Ecto neural progenitor cell (in vitro differentiated cells): ENCODE results near the gene CEP83.
"Not testable (repeated sequence)": the region's sequence is repeated elsewhere in the genome, so short reads cannot be mapped to it uniquely, and the experiment has no call there.

Source experiments
- DNase-seq: peaks from one replicate; pipeline ENCODE4 v3.0.0-alpha.2; 2018; ENCODE audit warnings: low spot score

CEP83 gene

GRCh38 chr12:94434171-94434570, 25.5 kb downstream of the CEP83 start:
- DNase-seq = no peak

DNA sequence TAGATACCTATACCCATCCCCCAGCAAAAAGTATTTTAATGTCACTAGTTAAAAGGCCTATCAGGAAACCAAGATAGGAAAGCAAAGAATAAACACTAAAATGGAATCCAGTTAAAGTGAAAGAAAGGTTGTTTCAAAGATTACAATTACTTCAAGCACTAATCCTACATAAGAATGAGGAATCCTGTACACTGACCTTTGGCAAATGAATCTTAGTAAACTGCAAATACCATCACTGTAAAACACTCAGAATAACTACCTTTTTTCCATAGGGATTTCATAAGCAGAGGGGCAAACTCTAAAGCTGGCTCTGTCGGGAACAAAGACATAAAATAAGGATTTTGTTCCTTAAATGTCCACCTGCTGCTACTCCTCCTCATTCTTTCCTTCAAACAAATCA, 25.9 kb downstream of the CEP83 start:
- DNase-seq = no peak

DNA sequence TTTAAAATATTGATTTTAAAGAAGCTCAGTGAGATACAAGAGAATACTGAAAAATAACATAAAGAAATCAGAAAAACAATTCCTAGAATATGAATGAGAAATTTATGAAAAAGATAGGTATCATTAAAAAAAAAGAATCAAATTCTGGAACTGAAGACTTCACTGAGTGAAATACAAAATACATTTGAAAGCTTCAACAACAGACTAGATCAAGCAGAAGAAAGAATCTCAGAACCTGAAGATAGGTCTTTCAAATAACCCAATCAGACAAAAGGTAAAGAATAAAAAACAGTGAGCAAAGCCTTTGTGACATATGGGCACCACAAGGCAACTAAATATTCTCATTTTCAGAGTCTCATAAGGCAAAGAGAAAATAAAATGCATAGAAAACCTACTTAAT, 29.4 kb downstream of the CEP83 start:
- no peak for DNase-seq

- no peak for DNase-seq
Measured at GRCh38 chr12:94429633-94430032, 30.0 kb downstream of the CEP83 start.

DNA sequence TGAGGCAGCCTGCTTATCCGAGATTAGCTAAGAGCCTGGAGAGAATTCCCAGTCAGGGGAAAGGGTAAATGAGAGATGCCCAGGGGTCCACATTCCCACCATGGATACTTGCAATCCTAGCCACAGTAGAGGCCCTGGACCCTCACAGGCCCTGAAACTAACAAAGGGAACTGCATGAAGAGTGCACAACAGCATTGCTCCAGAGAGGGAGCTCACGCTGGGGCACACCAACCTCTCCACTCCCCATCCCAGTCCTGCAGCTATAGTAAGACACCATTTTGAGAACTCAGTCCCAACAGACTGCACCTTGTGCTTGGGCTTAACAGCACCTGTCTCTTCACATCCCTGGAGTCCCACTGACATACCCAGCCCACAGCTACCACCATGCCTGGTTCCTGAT, 30.5 kb downstream of the CEP83 start:
- DNase-seq = no peak

GRCh38 chr12:94427501-94428381, 31.9 kb downstream of the CEP83 start:
- DNase-seq = no peak

DNA sequence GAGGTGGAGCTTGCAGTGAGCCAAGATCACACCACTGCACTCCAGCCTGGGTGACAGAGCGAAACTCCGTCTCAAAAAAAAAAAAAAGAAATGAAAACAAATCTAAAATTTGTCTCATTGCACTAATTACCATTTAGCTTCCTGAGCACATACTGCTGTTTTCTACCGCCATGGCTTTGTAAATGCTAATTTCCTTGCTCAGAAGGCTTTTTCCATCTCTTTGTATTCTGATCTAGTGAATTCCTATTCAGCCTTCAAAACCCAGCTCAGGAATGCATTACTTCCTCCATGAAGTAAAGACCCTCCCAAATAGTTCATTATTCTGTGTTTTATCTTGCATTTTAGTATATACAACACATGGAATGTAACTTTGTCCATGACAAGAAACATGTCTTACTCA, 33.6 kb downstream of the CEP83 start:
- DNase-seq = no peak

GRCh38 chr12:94424830-94425229, 34.8 kb downstream of the CEP83 start:
- not testable (repeated sequence) for DNase-seq

- DNase-seq = no peak
Measured at GRCh38 chr12:94421868-94422740, 37.6 kb downstream of the CEP83 start.

- DNase-seq = no peak
Measured at GRCh38 chr12:94418517-94418916, 41.1 kb downstream of the CEP83 start.

DNA sequence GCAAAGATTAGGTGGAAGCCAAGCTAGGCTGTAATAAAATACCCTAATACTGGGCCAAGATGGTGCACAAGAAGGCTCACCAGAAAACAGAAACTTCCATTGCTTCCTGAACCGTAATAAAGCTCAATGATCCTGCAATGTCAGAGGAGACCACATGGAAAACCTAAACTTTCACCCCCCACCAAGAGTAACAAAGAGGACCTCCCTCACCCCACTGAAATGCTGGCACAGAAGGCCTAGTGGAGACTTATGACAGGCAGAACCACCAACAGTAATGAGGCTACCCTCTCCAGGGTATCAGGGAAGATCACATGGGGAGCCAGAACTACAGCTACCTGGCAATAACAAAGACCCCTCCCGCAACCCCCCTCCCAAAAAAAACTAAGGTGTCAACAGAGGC, 43.1 kb downstream of the CEP83 start:
- DNase-seq = no peak

GRCh38 chr12:94415066-94415465, 44.6 kb downstream of the CEP83 start:
- DNase-seq = no peak

- DNase-seq = no peak
Measured at GRCh38 chr12:94405413-94406116, 54.1 kb downstream of the CEP83 start.

DNA sequence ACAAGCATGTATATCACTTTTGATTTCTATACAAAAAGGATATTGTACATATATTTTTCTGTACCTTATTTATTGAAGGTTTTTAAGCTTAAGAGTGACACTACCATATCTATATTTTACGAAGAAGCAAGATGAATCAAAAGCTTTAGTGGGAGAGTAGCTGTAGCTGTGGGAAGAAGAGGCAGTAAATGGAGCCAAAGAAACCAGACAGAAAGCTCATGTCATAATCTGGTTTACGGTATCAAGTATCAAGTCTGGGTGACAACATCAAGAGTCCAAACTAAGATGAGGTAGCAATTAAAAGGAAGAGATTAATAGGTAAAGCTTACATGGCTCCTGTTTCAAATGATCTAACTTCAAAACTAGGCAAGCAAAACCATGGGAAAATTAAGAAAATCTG, 54.8 kb downstream of the CEP83 start:
- no peak for DNase-seq

DNA sequence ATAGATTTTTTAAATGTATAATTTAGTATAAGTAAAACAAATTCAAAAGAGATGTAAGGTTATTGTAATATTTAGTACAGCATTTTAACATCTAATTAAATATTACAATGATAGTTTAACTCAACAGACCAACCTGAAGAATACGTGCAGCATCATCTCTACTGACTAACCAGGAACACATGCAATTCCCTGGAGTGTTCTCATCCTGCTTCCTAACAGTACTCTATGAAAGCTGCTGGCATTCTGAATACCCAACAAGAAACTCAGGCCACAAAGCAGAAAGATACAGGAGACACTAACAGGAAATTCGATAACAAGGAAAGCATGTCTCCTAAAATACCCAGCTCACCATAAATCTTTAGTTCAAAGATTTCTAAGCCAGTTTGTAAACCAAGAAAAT, 58.3 kb downstream of the CEP83 start:
- DNase-seq = no peak

DNA sequence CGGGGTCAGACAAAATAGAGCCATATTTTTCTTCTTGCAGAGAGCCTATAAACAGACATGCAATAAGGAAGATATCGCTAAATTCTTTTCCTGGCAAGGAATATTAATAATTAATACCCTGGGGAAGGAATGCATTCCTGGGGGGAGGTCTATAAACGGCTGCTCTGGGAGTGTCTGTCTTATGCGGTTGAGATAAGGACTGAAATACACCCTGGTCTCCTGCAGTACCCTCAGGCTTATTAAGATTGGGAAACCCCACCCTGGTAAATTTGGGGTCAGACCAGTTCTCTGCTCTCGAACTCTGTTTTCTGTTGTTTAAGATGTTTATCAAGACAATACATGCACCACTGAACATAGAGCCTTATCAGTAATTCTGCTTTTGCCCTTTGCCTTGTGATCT, 61.0 kb downstream of the CEP83 start:
- DNase-seq = not testable (repeated sequence)

GRCh38 chr12:94397401-94397800, 62.3 kb downstream of the CEP83 start:
- DNase-seq = no peak

- not testable (repeated sequence) for DNase-seq
Measured at GRCh38 chr12:94396014-94396413, 63.7 kb downstream of the CEP83 start.

DNA sequence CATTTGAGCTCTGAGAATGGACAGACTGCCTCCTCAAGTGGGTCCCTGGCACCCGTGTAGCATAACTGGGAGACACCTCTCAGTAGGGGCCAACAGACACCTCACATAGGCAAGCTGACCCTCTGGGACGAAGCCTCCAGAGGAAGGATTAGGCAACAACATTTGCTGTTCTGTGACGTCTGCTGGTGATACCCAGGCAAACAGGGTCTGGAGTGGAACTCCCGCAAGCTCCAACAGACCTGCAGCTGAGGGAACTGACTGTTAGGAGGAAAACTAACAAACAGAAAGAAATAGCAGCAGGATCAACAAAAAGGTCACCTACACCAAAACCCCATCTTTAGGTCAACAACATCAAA, 69.6 kb downstream of the CEP83 start:
- DNase-seq = no peak

DNA sequence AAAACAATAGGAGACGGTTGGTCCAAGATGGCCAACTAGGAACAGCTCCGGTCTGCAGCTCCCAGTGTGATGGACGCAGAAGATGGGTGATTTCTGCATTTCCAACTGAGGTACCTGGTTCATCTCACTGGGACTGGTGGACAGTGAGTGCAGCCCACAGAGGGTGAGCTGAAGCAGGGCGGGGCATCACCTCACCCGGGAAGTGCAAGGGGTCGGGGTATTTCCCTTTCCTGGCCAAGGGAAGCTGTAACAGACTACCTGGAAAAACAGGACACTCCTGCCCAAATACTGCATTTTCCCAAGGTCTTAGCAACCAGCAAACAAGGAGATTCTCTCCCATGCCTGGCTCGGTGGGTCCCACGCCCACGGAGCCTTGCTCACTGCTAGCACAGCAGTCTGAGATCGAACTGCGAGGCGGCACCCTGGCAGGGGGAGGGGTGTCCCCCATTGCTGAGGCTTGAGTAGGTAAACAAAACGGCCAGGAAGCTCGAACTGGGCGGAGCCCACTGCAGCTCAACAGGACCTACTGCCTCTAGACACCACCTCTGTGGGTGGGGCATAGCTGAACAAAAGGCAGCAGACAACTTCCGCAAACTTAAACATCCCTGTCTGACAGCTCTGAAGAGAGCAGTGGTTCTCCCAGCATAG, 70.1 kb downstream of the CEP83 start:
- peak; percentile 69 for DNase-seq

- no peak for DNase-seq
Measured at GRCh38 chr12:94386422-94386821, 73.2 kb downstream of the CEP83 start.

- no peak for DNase-seq
Measured at GRCh38 chr12:94384030-94384429, 75.6 kb downstream of the CEP83 start.
